HepG2 (cell line): Measurements from ENCODE around the gene LSM11. TPM values are rescaled to one million over a fixed set of nuclear protein-coding genes. Genes with fewer than 3 reads are reported as not detected.

Experiments
- ATAC-seq: fragments of 200-7000 bp; cut with Tn5 transposase; 3 replicates; pipeline ENCODE4 v1.9.1; 2020; ENCODE audit warnings: mild to moderate bottlenecking, moderate library complexity
- BruUV-seq: library from RNA; stranded (reverse); fragments of 400-500 nt; replicated peaks from 2 replicates; lab custom pipeline; 2021; lab: Mats Ljungman, UMichigan
- CTCF ChIA-PET: fragments of 300-600 bp; formaldehyde crosslinking; extraction: SDS; loops from one replicate; lab custom pipeline; 2021; ENCODE audit warnings: low total read pairs, inconsistent platforms, low intra/inter-chr PET ratio; lab: Yijun Ruan, JAX
- POLR2A ChIA-PET: fragments of 350-600 bp; sonication (Branson Sonifier 250); formaldehyde crosslinking; loops from one replicate; lab custom pipeline; 2020; ENCODE audit warnings: antibody characterized with exemption, inconsistent platforms; lab: Yijun Ruan, JAX
- DNase-seq: peaks from one replicate; pipeline ENCODE4 v3.0.0-alpha.2; 2015; ENCODE audit warnings: low spot score
- FAIRE-seq: peaks from 3 replicates; lab custom pipeline; 2011; peaks lifted over from hg19 to GRCh38; lab: Jason Lieb, UNC
- H2AFZ ChIP-seq: one replicate; pipeline ENCODE4 v1.6.1; 2011; ENCODE audit warnings: low read length, inconsistent platforms
- H3K27ac ChIP-seq: fragments of 300-600 bp; 3 replicates; pipeline ENCODE4 v1.8.0; 2011; ENCODE audit warnings: mixed run types, mild to moderate bottlenecking, mixed read lengths, low read length, inconsistent platforms; ENCODE audit not compliant: insufficient read depth; ENCODE audit errors: extremely low read length
- H3K27me3 ChIP-seq, 2 experiments: fragments of 200-600 bp in 1 of 2; 2 replicates in 1 of 2; 3 replicates in 1 of 2; pipeline versions ENCODE4 v1.6.0 to v1.8.0; 2011; ENCODE audit warnings: low read length in 2 of 2, mild to moderate bottlenecking in 2 of 2, moderate library complexity in 2 of 2, inconsistent platforms in 1 of 2; ENCODE audit not compliant: insufficient read depth in 2 of 2, control insufficient read depth in 1 of 2
- H3K36me3 ChIP-seq, 2 experiments: fragments of 200-600 bp in 1 of 2; replicated peaks in 1 of 2; 2 replicates in 1 of 2; 3 replicates in 1 of 2; pipeline versions ENCODE4 v1.5.1 to v1.8.0; 2011; ENCODE audit warnings: low read length in 2 of 2, inconsistent platforms in 1 of 2; ENCODE audit not compliant: insufficient read depth in 2 of 2, control insufficient read depth in 1 of 2
- H3K4me1 ChIP-seq: 2 replicates; pipeline ENCODE4 v1.5.1; 2012; ENCODE audit warnings: low read length, inconsistent platforms; ENCODE audit not compliant: insufficient read depth
- H3K4me2 ChIP-seq: 2 replicates; pipeline ENCODE4 v1.6.0; 2011; ENCODE audit warnings: low read depth, low read length, inconsistent platforms
- H3K4me3 ChIP-seq, 3 experiments: fragments of 200-600 bp in 1 of 3; sonication (generic), shearing (Covaris generic) in 1 of 3; replicated peaks in 1 of 3; 2 replicates each; pipeline ENCODE4 v1.5.1; 2011 to 2016; ENCODE audit warnings: low read length in 3 of 3, inconsistent platforms in 2 of 3, low read depth in 2 of 3, mild to moderate bottlenecking in 2 of 3, control low read depth in 1 of 3, mixed read lengths in 1 of 3; ENCODE audit not compliant: insufficient read depth in 1 of 3
- H3K79me2 ChIP-seq: one replicate; pipeline ENCODE4 v1.6.1; 2011; ENCODE audit warnings: low read length, inconsistent platforms; ENCODE audit not compliant: insufficient read depth
- H3K9ac ChIP-seq: 2 replicates; pipeline ENCODE4 v1.6.0; 2011; ENCODE audit warnings: mild to moderate bottlenecking, low read depth, low read length, inconsistent platforms; ENCODE audit not compliant: insufficient read depth
- H3K9me3 ChIP-seq: 2 replicates; pipeline ENCODE4 v1.5.1; 2012; ENCODE audit warnings: mild to moderate bottlenecking, low read length
- H4K20me1 ChIP-seq: 2 replicates; pipeline ENCODE4 v1.6.0; 2011; ENCODE audit warnings: inconsistent platforms, mild to moderate bottlenecking, low read length, moderate library complexity; ENCODE audit not compliant: insufficient read depth
- BRCA1 ChIP-seq: sonication (generic); formaldehyde crosslinking; IDR thresholded peaks from 2 replicates; pipeline ENCODE4 v1.4.0; 2020; ENCODE audit warnings: missing genetic modification reagents
- ELF3 ChIP-seq: IDR thresholded peaks from 2 replicates; pipeline ENCODE4 v1.6.1; 2016; ENCODE audit warnings: missing genetic modification reagents, missing compliant biosample characterization
- JUN ChIP-seq: sonication (generic); formaldehyde crosslinking; IDR thresholded peaks from 2 replicates; pipeline ENCODE4 v1.4.0; 2020; ENCODE audit warnings: mild to moderate bottlenecking, missing genetic modification reagents
- MXD4 ChIP-seq: IDR thresholded peaks from 2 replicates; pipeline ENCODE4 v1.6.1; 2016; ENCODE audit warnings: mild to moderate bottlenecking, missing biosample characterization, missing genetic modification reagents
- NFATC3 ChIP-seq: sonication (generic); formaldehyde crosslinking; IDR thresholded peaks from 2 replicates; pipeline ENCODE4 v1.5.1; 2020; ENCODE audit warnings: mild to moderate bottlenecking, missing genetic modification reagents
- TFDP2 ChIP-seq: sonication (generic); formaldehyde crosslinking; IDR thresholded peaks from 2 replicates; pipeline ENCODE4 v1.4.0; 2020; ENCODE audit warnings: missing genetic modification reagents
- TRAFD1 ChIP-seq: sonication (generic); formaldehyde crosslinking; IDR thresholded peaks from 2 replicates; pipeline ENCODE4 v1.5.1; 2020; ENCODE audit warnings: missing genetic modification reagents, mild to moderate bottlenecking, borderline replicate concordance
- ZBTB10 ChIP-seq: sonication (generic); formaldehyde crosslinking; IDR thresholded peaks from 2 replicates; pipeline ENCODE4 v1.4.0; 2020; ENCODE audit warnings: missing genetic modification reagents, borderline replicate concordance
- ZFP37 ChIP-seq: sonication (generic); formaldehyde crosslinking; IDR thresholded peaks from 2 replicates; pipeline ENCODE4 v1.4.0; 2020; ENCODE audit warnings: missing genetic modification reagents, borderline replicate concordance
- ZNF180 ChIP-seq: sonication (generic); formaldehyde crosslinking; IDR thresholded peaks from 2 replicates; pipeline ENCODE4 v1.4.0; 2020; ENCODE audit warnings: low read depth, missing genetic modification reagents, borderline replicate concordance
- ZNF552 ChIP-seq: sonication (generic); formaldehyde crosslinking; IDR thresholded peaks from 2 replicates; pipeline ENCODE4 v1.9.0; 2022; ENCODE audit warnings: missing genetic modification reagents, mild to moderate bottlenecking, borderline replicate concordance
- WGBS: methylation state at CpG from one replicate; pipeline ENCODE4 v1.1.6; 2017; ENCODE audit warnings: low lambda C conversion rate; 5-methylcytosine and 5-hydroxymethylcytosine counted together
- in situ Hi-C: cut with HindIII; loops from 2 replicates; pipeline ENCODE4 v1.10.0; 2017; ENCODE audit warnings: low pct_unique_long_range_greater_than_20kb; ENCODE audit not compliant: extremely low pct_ligation_motif_present
- intact Hi-C: fragments of 100-400 bp; cut with micrococcal nuclease; formaldehyde crosslinking; loops from one replicate; pipeline ENCODE4 v1.10.0; 2022; ENCODE audit not compliant: unreplicated experiment
- polyA plus RNA-seq, 8 experiments: library from polyadenylated mRNA; depleted of rRNA in 3 of 8; stranded (reverse) in 7 of 8; unstranded in 1 of 8; fragments of >200 nt; fragmentation: Illumina TruSeq in 4 of 8; extraction: Trizol in 4 of 8; gene quantifications; 2 replicates each; pipeline versions ENCODE4 v1.2.1 to v1.2.3, GENCODE V29; 2011 to 2016; ENCODE audit warnings: low read depth in 4 of 8, missing spikeins in 1 of 8, mixed read lengths in 1 of 8; ENCODE audit not compliant: insufficient read depth in 1 of 8
- total RNA-seq, 5 experiments: library from RNA; depleted of rRNA; stranded (reverse); fragments of >200 nt; fragmentation: Illumina TruSeq; extraction: Trizol; gene quantifications; 2 replicates each; pipeline ENCODE4 v1.2.3, GENCODE V29; 2016; ENCODE audit warnings: low read depth in 1 of 5
- TF ChIP-seq, protein P1 (sequence below): sonication (generic); formaldehyde crosslinking; IDR thresholded peaks from 2 replicates; pipeline ENCODE4 v1.5.1; 2020; ENCODE audit warnings: missing genetic modification reagents, mild to moderate bottlenecking, borderline replicate concordance

Gene LSM11
- total and polyA plus RNA-seq, 2 of the 13 experiments (the other 11 are each of a cell fraction or from before 2014, with no cell fraction given) = 4.5 to 7.2 TPM

- in situ Hi-C loops = no loop called here
- Histone ChIP-seq H3K9me3 (no peaks in the 10 kb centered on the region), H3K4me2 (no peak overlapping the region), H3K9ac (no peak overlapping the region), H4K20me1 (no peaks in the 10 kb centered on the region), H3K36me3 (no peaks in the 10 kb centered on the region), H3K27me3 (no peaks in the 10 kb centered on the region), H3K4me3 (no peak overlapping the region), H3K4me1 (no peaks in the 10 kb centered on the region), H2AFZ (no peak overlapping the region), H3K79me2 (no peaks in the 10 kb centered on the region), H3K27ac (no peak overlapping the region)
- no peak for DNase-seq
- no TSS peak for BruUV-seq
- POLR2A ChIA-PET = no interaction called here
- CTCF ChIA-PET = interaction anchor here (0.9 kb wide), 1 partner anchor 391 kb away, joined by 5 read pairs; no protein-coding TSS in a partner anchor
- no peak for FAIRE-seq
- no peak for ATAC-seq
- TF ChIP-seq NFATC3 (CRISPR knock-in tag) = no peak
- no peak for TF ChIP-seq TRAFD1 (CRISPR knock-in tag)
- intact Hi-C loops = loop anchor here (1.0 to 10.0 kb wide), 3 partner anchors 242 to 572 kb away; no protein-coding TSS in a partner anchor
- WGBS = 91% methylated on average over 2 of the region's 2 CpGs
Observed at GRCh38 chr5:157719245-157719644, 24.3 kb upstream of the LSM11 start.

DNA sequence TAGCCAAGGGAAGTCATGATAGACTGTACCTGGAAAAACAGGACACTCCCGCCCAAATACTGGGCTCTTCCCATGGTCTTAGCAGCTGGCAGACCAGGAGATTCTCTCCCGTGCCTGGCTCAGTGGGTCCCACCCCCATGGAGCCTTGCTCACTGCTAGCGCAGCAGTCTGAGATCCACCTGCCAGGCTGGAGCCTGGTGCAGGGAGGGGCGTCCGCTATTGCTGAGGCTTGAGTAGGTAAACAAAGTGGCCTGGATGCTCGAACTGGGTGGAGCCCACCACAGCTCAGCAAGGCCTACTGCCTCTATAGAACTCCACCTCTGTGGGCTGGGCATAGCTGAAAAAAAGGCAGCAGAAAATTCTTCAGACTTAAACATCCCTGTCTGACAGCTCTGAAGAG, 22.4 kb upstream of the LSM11 start:
- no peak overlapping the region for H2AFZ ChIP-seq
- no peak overlapping the region for H3K4me3 ChIP-seq
- no peaks in the 10 kb centered on the region for H3K36me3 ChIP-seq
- in situ Hi-C loops = no loop called here
- POLR2A ChIA-PET = no interaction called here
- no peak overlapping the region for H3K4me2 ChIP-seq
- H3K79me2 ChIP-seq = no peaks in the 10 kb centered on the region
- no peak overlapping the region for H3K27ac ChIP-seq
- no peak for DNase-seq
- CTCF ChIA-PET = no interaction called here
- intact Hi-C loops = no loop called here
- no peak for FAIRE-seq
- no peaks in the 10 kb centered on the region for H3K4me1 ChIP-seq
- WGBS = 38% methylated on average over 1 of the region's 6 CpGs
- no peaks in the 10 kb centered on the region for H3K9me3 ChIP-seq
- TF ChIP-seq ELF3 (CRISPR knock-in tag) (no peak), TFDP2 (no peak), ZNF180 (CRISPR knock-in tag) (no peak), BRCA1 (no peak), JUN (CRISPR knock-in tag) (no peak), ZNF552 (CRISPR knock-in tag) (no peak), ZBTB10 (CRISPR knock-in tag) (no peak), MXD4 (no peak), ZFP37 (CRISPR knock-in tag) (no peak)
- TF ChIP-seq, protein P1, sequence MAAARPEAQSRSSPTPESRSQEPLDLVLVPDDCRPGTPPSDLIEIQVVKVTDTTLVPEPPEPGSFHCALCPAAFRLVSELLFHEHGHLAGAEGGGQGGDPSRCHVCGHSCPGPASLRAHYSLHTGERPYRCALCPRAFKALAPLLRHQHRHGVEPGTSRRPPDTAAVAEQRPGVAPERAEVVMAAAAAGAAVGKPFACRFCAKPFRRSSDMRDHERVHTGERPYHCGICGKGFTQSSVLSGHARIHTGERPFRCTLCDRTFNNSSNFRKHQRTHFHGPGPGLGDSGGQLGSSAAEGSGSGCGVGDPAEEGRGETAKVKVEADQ = no peak
- BruUV-seq = no TSS peak
- no peaks in the 10 kb centered on the region for H4K20me1 ChIP-seq
- no peaks in the 10 kb centered on the region for H3K27me3 ChIP-seq
- ATAC-seq = no peak
- H3K9ac ChIP-seq = no peak overlapping the region
